ACC112 (cell line): ENCODE measurements around the gene HARBI1.
A peak's percentile ranks its signal among the peaks of the same experiment; 100 is the strongest.

Source experiments
- H2AFZ ChIP-seq: fragments of 200-600 bp; sonication (generic); one replicate; pipeline ENCODE4 v1.6.0; 2017; ENCODE audit warnings: antibody characterized with exemption, low read length; ENCODE audit not compliant: unreplicated experiment
- H3K27ac ChIP-seq: fragments of 200-600 bp; sonication (generic); 2 replicates; pipeline ENCODE4 v1.5.1; 2014; ENCODE audit warnings: low read depth, mild to moderate bottlenecking, antibody characterized with exemption, low read length, moderate library complexity
- H3K27me3 ChIP-seq: fragments of 200-600 bp; sonication (generic); 2 replicates; pipeline ENCODE4 v1.6.1; 2014; ENCODE audit warnings: mild to moderate bottlenecking, antibody characterized with exemption, low read length, moderate library complexity, mixed read lengths; ENCODE audit not compliant: insufficient read depth
- H3K36me3 ChIP-seq: fragments of 200-600 bp; sonication (generic); 2 replicates; pipeline ENCODE4 v1.6.1; 2016; ENCODE audit warnings: mild to moderate bottlenecking, antibody characterized with exemption, low read length, moderate library complexity, mixed read lengths; ENCODE audit not compliant: insufficient read depth
- H3K4me1 ChIP-seq: fragments of 200-600 bp; sonication (generic); one replicate; pipeline ENCODE4 v1.6.1; 2016; ENCODE audit warnings: low read length, mixed read lengths; ENCODE audit not compliant: insufficient read depth, unreplicated experiment, control insufficient read depth
- H3K4me3 ChIP-seq: fragments of 200-600 bp; sonication (generic); 2 replicates; pipeline ENCODE4 v1.5.1; 2014; ENCODE audit warnings: mild to moderate bottlenecking, low read depth, low read length
- H3K79me2 ChIP-seq: fragments of 200-600 bp; sonication (generic); one replicate; pipeline ENCODE4 v1.6.0; 2016; ENCODE audit warnings: low read length; ENCODE audit not compliant: control insufficient read depth, unreplicated experiment, insufficient read depth

HARBI1 gene

DNA sequence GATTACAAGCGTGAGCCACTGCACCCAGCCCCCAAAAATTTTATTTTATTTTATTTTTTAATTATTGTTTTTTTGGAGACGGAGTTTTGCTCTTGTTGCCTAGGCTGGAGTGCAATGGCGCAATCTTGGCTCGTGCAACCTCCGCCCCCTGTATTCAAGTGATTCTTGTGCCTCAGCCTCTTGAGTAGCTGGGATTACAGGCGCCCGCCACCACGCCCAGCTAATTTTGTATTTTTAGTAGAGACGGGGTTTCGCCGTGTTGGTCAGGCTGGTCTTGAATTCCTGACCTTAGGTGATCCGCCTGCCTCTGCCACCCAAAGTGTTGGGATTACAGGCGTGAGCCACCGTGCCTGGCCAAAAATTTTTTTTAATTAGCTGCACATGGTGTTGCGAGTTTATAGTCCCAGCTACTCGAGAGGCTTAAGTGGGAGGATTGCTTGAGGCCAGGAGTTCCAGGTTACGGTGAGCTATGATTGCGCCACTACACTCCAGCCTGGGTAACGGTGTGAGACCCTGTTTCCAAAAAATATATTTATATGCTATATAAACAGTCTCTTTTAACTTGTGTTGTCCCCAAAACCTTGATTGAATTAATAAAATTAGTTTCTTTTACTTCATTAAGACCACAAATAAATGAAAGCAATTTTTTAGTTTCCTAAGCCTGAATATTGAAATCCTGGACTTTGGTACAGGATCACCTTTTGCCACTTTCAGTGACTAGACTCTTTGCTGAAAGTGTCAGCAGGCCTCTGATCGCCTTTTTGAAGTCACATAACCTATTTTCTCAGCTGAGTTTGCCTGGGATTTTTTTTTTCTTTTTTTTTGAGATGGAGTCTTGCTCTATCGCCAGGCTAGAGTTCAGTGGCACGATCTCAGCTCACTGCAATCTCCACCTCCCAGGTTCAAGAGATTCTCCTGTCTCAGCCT lies 16.5 kb upstream of the HARBI1 start:
- Histone ChIP-seq H3K4me3 (no peak overlapping the region), H3K79me2 (peaks cover 7% of the 10 kb centered on the region), H3K27ac (no peak overlapping the region), H3K27me3 (no peaks in the 10 kb centered on the region), H3K36me3 (0 out of 2 replicates have a peak, but pooled peaks cover 4% of the 10 kb centered on the region), H3K4me1 (no peaks in the 10 kb centered on the region), H2AFZ (no peak overlapping the region)

DNA sequence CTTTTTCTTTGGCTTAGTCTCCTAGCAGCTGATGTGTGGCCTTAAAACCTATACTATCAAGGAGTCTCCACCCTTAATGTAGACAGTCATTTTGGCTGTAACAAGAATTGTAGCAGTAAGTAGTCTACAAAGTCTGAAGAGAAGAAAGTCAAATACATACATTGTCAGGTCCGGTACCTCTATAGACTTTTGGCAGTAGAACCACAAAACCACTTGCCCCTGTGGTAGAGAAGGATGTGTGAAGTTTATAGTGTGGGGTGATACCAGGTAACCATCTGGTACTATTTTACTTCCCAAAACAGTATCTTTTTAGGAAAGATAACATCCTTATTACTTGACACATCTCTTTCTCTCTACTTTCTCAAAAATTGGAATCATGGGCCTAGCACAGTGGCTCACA lies 15.5 kb upstream of the HARBI1 start:
- Histone ChIP-seq H3K27ac (no peak overlapping the region), H3K4me3 (no peak overlapping the region), H3K4me1 (no peaks in the 10 kb centered on the region), H3K27me3 (no peaks in the 10 kb centered on the region), H2AFZ (no peak overlapping the region), H3K36me3 (0 out of 2 replicates have a peak, but pooled peaks cover 4% of the 10 kb centered on the region), H3K79me2 (peaks cover 7% of the 10 kb centered on the region)

DNA sequence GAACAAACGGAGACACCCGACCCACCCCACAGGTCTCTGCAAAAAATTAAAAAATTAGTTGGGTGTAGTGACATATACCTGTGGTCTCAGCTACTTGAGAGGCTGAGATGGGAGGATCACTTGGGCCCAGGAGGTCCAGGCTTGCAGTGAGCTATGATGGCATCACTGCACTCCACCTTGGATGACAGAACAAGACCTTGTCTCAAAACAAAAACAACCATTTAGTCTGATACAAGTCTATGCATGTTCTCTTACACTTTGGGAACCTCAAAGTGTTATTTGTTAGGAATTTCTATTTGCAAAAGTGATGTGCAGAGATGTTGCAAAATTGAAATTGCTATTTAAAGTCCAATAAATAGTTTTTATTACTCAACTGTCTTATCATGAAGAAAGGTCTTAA lies 14.6 kb upstream of the HARBI1 start:
- H3K4me1 ChIP-seq, result no peaks in the 10 kb centered on the region
- H3K27me3 ChIP-seq, result no peaks in the 10 kb centered on the region
- H2AFZ ChIP-seq, result no peak overlapping the region
- H3K79me2 ChIP-seq, result peaks cover 7% of the 10 kb centered on the region
- H3K27ac ChIP-seq, result no peak overlapping the region
- 0 out of 2 replicates have a peak, but pooled peaks cover 4% of the 10 kb centered on the region for H3K36me3 ChIP-seq
- H3K4me3 ChIP-seq, result no peak overlapping the region

DNA sequence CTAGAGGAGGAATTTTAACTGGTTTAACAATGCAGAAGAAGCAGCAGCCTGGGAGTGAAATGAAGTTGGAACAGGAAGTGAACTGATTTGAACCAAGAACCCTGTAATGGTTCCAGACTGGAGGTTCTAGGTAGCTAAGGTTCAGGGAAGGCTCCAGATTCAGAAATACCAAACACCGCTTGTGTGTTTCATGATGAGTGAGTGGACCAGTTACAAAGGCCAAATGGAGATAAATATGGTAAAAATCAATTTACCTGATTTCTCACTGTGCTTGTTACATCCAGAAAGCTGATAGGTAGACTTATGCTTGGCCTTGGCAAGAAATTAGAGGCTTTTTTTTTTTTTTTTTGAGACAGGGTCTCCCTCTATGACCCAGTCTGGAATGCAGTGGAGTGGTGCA lies 13.2 kb upstream of the HARBI1 start:
- H3K27ac ChIP-seq, result no peak overlapping the region
- peaks cover 12% of the 10 kb centered on the region for H3K79me2 ChIP-seq
- H3K27me3 ChIP-seq, result no peaks in the 10 kb centered on the region
- no peak overlapping the region for H2AFZ ChIP-seq
- H3K4me1 ChIP-seq, result no peaks in the 10 kb centered on the region
- no peaks in the 10 kb centered on the region for H3K36me3 ChIP-seq
- no peak overlapping the region for H3K4me3 ChIP-seq

DNA sequence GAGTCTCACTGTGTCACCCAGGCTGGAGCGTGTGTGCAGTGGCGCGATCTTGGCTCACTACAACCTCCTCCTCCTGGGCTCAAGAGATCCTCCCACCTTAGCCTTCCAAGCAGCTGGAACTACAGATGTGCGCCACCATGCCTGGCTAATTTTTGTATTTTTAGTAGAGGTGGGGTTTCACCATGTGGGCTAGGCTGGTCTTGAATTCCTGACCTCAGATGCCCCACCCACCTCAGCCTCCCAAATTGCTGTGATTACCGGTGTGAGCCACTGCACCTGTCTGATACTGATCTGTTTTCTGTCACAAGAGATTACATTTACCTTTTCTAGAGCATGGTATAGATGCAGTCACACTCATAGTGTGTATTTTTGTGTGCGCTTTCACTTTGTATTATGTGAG lies 11.9 kb upstream of the HARBI1 start:
- H3K4me3 ChIP-seq, result no peak overlapping the region
- peaks cover 17% of the 10 kb centered on the region for H3K79me2 ChIP-seq
- no peak overlapping the region for H2AFZ ChIP-seq
- no peak overlapping the region for H3K27ac ChIP-seq
- no peaks in the 10 kb centered on the region for H3K27me3 ChIP-seq
- H3K4me1 ChIP-seq, result no peaks in the 10 kb centered on the region
- H3K36me3 ChIP-seq, result no peaks in the 10 kb centered on the region

DNA sequence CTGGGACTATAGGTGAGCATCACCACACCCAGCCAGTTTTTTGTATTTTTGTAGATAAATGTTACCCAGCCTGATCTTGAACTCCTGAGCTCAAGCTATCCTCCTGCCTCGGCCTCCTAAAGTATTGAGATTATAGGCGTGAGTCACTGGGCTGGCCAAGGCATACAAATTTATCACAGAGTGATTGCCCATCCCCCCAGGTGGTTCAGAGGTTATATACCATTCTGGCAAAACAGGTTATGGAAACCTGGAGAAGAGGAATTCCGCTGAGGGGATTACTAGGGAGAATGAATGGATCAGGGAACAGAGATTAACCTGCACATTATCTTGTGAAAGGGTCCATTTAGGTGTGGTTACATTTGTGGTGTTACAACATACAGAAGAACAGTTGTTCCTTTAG lies 8.4 kb upstream of the HARBI1 start:
- H3K27me3 ChIP-seq, result no peaks in the 10 kb centered on the region
- H3K36me3 ChIP-seq, result no peaks in the 10 kb centered on the region; the same call in 1 of the 2 replicates
- H3K27ac ChIP-seq, result no peak overlapping the region
- no peak overlapping the region for H2AFZ ChIP-seq
- H3K79me2 ChIP-seq, result peaks cover 29% of the 10 kb centered on the region
- H3K4me1 ChIP-seq, result no peaks in the 10 kb centered on the region
- H3K4me3 ChIP-seq, result no peak overlapping the region

DNA sequence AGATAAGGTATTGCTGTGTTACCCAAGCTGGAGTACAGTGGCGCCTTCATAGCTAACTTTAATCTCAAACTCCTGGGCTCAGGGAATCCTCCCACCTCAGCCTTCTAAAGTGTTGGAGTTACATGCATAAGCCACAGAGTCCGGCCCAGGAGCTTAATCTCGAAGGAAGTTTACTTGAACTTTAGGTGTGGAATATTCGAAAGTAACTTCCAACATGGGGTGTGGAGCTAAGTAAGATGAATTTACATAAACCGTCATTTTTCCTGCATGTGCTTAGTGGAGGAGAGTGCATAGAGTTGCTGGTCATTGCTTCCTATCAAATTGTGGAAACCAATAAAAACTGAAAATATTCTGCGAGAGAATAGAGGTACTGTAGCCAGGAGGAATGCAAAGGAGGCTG lies 1.8 kb upstream of the HARBI1 start:
- H3K36me3 ChIP-seq, result no peaks in the 10 kb centered on the region; the same call in 1 of the 2 replicates
- H3K79me2 ChIP-seq, result peaks cover 37% of the 10 kb centered on the region
- H3K4me3 ChIP-seq, result peak overlapping the region; percentile 91

DNA sequence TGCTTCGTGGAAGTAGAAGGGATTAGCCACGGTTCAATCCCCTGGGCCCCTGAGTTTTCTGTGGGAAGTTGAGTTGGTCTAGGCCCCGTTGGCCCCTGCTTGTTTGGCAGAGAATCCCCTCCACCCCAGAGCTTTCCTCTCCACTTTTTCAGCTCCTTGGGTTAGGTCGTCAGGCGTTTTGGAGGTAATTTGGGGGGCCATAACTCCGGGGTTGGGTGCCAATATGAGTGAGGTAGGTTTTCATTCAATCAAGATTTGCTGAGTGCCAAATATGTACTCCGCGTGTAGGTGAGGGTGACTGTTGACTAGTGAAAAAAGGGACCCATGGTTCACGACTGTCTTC lies 916 bp upstream of the HARBI1 start:
- peaks cover 37% of the 10 kb centered on the region for H3K79me2 ChIP-seq
- peak overlapping the region; percentile 88 for H3K27ac ChIP-seq
- peak overlapping the region; percentile 29 for H2AFZ ChIP-seq
- H3K27me3 ChIP-seq, result no peaks in the 10 kb centered on the region
- H3K4me1 ChIP-seq, result peaks cover 17% of the 10 kb centered on the region
- H3K4me3 ChIP-seq, result peak overlapping the region; percentile 91
- H3K36me3 ChIP-seq, result no peaks in the 10 kb centered on the region; the same call in 1 of the 2 replicates

More for the DNA sequence above, 1.8 kb upstream of the HARBI1 start:
- Histone ChIP-seq H3K27ac (no peak overlapping the region), H3K27me3 (no peaks in the 10 kb centered on the region), H3K4me1 (peaks cover 17% of the 10 kb centered on the region), H2AFZ (no peak overlapping the region)

DNA sequence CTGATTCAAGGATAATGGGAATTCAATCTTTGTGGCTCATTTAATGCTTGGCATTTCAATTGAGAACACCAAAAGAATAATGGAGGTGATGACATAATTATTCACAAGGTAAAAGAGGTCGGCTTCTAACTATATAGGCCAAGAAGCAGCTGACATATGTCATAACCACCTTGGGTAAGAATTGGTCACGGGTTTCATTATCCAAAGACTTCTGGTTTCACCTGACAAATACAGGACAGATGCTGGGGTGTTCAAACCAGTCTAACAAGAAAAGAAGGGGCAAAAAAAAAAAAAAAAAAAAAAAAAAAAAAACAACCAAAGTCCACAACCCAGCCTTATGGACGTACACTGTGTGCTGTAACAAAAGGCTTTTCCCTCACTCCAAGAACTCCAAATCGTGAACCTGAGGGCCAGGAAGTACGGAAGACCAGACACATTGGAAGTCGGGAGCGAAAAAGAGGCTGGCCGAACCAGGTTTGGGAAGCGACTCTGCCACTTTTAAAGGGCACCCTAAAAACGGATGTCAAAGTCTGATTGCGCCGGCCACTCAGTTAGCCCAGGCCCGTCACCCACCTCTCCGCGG lies 385 bp downstream of the HARBI1 start:
- Histone ChIP-seq H2AFZ (no peak overlapping the region), H3K4me3 (peak overlapping the region; percentile 91), H3K79me2 (peaks cover 29% of the 10 kb centered on the region), H3K27me3 (no peaks in the 10 kb centered on the region), H3K36me3 (no peaks in the 10 kb centered on the region), H3K4me1 (peaks cover 22% of the 10 kb centered on the region), H3K27ac (peak overlapping the region; percentile 88)

DNA sequence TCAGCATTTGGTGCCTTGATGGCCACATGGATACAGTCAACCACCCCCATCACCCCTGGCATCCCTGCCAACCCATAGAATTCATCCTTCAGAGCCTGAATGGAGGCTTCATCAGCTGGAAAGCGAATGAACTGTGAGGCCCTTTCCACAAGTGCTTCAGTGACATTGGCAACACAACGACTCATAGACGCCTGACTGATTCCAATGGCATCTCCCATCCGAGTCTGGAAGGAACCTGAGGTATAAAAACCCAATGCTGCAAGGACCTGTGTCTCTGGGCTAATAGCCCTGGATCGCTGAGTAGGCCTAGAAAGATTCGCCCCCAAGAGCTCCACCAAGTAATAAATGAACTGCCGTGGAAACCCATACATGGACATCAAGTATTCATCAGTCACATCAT lies 1.3 kb downstream of the HARBI1 start:
- Histone ChIP-seq H2AFZ (no peak overlapping the region), H3K27ac (no peak overlapping the region), H3K4me1 (peaks cover 22% of the 10 kb centered on the region), H3K36me3 (no peaks in the 10 kb centered on the region), H3K27me3 (no peaks in the 10 kb centered on the region), H3K79me2 (peaks cover 23% of the 10 kb centered on the region), H3K4me3 (peak overlapping the region; percentile 91)

DNA sequence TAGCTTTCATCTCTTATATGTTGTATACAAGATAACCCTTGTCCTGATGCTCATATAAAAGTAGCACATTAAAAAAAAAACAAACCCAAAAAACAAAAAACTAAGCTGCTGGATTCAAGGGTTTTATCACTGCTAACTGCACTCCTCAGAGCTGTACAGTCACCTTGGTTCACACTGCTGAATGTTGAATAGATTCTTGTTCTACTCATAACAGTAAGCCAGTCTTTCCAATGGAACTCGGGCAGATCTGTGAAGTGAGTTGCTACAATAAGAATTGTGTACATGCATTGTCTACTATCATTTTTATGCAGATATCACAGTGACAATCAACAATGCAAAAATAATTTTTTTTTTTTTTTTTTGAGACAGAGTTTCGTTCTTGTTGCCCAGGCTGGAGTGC lies 4.7 kb downstream of the HARBI1 start:
- Histone ChIP-seq H3K27ac (no peak overlapping the region), H3K4me3 (no peak overlapping the region), H3K4me1 (peaks cover 14% of the 10 kb centered on the region), H3K27me3 (no peaks in the 10 kb centered on the region), H2AFZ (no peak overlapping the region), H3K79me2 (no peaks in the 10 kb centered on the region), H3K36me3 (no peaks in the 10 kb centered on the region)
